Measurements from ENCODE around the gene MYO18B.

MYO18B gene

DNA sequence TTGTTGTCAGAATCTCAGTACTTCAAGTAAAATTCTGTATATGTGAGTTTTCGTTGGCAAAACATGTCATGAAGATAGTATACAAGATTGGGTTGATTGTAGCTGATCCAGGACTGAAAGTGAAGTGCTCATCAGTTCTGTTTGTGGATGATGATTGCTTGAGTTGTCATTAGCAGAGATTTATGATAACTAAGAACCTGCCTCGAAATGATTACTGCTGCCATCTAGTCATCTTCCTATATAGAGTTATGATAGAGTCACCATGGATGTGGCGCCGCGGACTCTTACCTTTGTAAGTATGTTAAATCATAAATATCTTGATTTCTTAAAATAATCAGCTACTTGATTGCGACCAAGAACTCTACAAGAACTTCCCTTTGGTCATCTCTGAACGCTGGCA lies 27.9 kb upstream of the MYO18B start:
- DNase-seq (ENCODE audit: low read depth) = no peak

DNA sequence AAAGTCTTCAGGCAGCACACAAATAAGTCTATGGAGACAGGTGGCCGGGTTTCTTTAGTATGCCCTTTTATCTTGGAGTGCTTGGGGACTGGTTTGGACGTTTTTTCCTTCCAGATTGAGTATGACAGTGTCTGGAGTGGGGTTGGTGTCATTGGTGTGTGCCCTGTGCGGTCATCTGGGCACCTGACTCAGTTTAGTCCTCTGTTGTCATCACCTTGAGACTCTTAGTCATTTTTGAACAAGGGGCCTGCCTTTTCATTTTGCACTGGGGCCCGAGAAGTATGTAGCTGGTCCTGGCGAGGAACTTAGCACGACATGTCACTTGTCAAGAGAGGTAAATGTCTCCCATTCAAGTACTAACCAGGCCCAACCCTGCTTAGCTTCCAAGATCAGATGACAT lies 27.2 kb upstream of the MYO18B start:
- DNase-seq (ENCODE audit: low read depth) = no peak

DNA sequence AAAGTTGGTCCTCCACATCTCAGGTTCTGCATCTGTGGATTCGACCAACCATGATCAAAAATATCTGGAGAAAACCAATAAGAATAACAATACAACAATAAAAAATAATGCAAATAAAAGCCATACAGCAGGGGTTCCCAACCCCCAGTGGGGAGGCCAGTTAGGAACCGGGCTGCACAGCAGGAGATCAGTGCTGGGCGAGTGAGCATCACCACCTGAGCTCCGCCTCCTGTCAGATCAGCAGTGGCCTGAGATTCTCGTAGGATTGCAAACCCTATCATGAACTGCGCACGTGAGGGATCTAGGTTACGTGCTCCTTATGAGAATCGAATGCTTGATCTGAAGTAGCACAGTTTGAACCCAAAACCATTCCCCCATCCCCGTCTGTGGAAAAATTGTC lies 25.4 kb upstream of the MYO18B start:
- DNase-seq (ENCODE audit: low read depth) = no peak

DNA sequence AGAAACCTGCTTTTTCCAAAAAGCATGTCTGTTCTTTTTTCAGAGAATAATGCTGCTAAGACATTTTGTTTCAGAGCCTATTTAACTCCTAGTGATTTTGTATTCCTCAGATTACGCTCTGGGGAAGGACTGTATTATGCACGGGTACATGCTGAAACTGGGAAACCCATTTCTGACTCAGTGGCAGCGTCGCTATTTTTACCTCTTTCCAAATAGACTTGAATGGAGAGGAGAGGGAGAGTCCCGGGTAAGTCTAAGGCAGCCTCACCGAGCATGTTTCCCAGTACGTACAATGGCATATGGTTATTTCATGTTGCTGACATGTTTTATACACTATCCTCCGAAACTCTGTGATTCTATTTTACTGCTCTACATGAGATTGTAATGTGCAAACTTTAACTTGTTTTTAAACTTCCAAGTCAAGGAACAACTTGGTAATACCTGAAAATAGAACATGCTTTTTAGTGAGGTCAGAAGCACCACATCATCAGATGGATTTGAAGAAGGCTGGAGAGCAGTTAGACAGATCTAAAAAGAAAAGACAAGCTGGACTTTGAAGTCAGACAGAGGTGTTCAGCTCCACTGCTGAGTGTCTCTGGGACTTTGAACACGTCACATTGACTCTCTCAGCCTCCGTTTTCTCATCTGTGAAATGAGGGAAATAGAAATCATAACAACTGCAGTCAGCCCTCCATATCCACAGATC lies 23.7 kb upstream of the MYO18B start:
- DNase-seq (ENCODE audit: low read depth) = no peak

GRCh38 chr22:25722223-25722622 lies 19.8 kb upstream of the MYO18B start:
- no peak for DNase-seq (ENCODE audit: low read depth)

DNA sequence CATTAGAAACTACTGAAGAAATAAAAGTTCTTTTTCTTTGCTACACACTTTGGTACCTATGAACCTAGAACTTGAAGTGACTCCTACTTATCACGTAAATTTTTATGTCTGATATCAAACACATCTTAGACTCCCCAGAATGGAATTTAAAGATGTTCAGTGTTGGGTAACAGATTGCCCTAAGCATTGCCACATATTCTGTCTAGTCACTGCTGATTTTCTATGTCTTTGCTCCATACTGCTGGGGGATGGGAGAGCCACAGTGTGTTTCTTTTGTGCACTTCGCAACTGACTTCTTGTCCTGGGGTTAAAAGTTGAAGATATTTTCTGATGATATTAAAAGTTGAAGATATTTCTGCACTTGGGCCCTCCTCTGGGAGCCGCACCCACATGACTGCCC lies 19.4 kb upstream of the MYO18B start:
- peak; percentile 76 for DNase-seq (ENCODE audit: low read depth)

GRCh38 chr22:25726241-25726640 lies 15.7 kb upstream of the MYO18B start:
- DNase-seq (ENCODE audit: low read depth) = peak; percentile 21

- no peak for DNase-seq (ENCODE audit: low read depth)
These were observed 13.9 kb upstream of the MYO18B start for GRCh38 chr22:25728071-25728470.

- DNase-seq (ENCODE audit: low read depth) = no peak
These were observed 12.7 kb upstream of the MYO18B start for GRCh38 chr22:25729016-25729995.

DNA sequence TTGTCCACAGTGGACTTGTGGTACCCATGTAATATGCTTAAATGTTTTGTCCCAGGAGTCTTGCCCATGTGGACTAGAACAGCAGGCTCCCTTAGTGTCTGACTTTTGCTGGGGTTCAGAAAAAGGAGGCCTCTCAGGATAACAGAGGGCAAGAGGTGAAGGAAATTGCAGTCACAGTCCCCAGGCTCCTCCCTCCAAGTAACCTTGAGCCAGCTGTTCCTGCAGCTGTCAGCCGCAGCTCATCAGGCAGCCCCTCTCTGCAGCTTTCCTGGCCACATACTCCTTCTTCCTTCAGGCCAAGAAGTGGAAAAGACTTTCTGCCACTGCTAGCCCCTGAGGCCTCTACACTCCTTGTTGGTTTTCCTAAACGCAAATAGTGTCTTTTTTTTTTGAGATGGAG lies 6.3 kb upstream of the MYO18B start:
- no peak for DNase-seq (ENCODE audit: low read depth)

DNA sequence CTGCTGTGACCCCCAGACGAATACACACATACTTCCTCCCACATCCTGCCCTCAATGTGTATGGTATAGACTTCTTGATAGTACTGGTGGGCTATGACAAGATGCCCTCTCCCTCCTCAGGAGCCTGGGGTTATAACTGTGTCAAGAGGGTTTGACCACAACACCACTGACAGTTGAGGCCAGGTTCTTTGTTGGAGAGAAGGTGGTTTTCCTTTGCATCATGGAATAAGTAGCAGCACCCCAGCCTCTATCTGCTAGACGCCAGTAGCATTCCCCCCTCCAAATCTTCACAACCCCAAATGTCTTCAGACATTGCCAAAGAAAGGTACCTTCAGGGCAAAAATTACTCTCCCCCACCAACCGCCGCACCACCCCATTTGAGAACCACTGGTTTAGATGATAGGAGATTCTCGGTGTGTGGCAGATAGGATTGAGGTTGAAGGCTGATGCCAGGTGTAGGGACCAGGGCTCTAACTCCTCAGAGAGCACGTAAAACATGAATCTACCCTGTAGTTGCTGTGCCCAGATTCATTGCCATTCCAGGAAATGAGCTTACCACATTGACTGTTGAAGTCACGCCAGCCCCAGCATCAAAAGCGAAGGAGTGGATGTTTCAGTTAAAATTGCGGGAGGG lies 5.5 kb upstream of the MYO18B start:
- DNase-seq (ENCODE audit: low read depth) = no peak

GRCh38 chr22:25739659-25740344 lies 2.2 kb upstream of the MYO18B start:
- no peak for DNase-seq (ENCODE audit: low read depth)

GRCh38 chr22:25742918-25743708 lies 1.1 kb downstream of the MYO18B start:
- DNase-seq (ENCODE audit: low read depth) = no peak

GRCh38 chr22:25744694-25745093 lies 2.7 kb downstream of the MYO18B start:
- no peak for DNase-seq (ENCODE audit: low read depth)

GRCh38 chr22:25745341-25746011 lies 3.5 kb downstream of the MYO18B start:
- peak; percentile 96 for DNase-seq (ENCODE audit: low read depth)

DNA sequence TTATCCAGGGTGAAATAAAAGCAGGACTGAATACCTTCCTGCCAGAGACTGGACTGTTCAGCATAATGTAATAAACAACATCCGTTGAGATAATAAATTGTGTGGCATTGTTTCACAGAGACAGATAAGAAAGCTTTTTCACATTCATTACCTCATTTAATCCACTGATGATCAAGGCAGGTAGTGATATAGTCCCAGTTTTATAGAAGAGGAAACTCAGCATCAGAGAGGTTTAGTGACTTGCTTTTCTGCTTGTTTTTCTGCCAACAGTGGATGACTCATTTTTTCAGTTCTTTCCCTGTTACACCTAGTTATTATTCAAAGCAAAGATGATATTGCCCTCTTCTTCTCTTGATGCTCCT lies 4.0 kb downstream of the MYO18B start:
- peak; percentile 67 for DNase-seq (ENCODE audit: low read depth)

- DNase-seq (ENCODE audit: low read depth) = peak; percentile 99
These were observed 5.4 kb downstream of the MYO18B start for GRCh38 chr22:25747245-25747944.

- no peak for DNase-seq (ENCODE audit: low read depth)
These were observed 6.2 kb downstream of the MYO18B start for GRCh38 chr22:25748140-25748539.

- no peak for DNase-seq (ENCODE audit: low read depth)
These were observed 6.7 kb downstream of the MYO18B start for GRCh38 chr22:25748704-25749103.

Measured in amniotic epithelial cell (primary cell).